Ovary (tissue), 3 donors: ENCODE results near the gene CTNND2.

Experiments
- EP300 ChIP-seq: sonication (generic); formaldehyde crosslinking; IDR thresholded peaks from one replicate; pipeline ENCODE4 v1.6.1; 2017; ENCODE audit warnings: antibody characterized with exemption
- POLR2A ChIP-seq: fragments of 450-650 bp; IDR thresholded peaks from one replicate; pipeline ENCODE4 v1.6.1; 2017; ENCODE audit warnings: antibody characterized with exemption, mild to moderate bottlenecking, moderate library complexity
- TF ChIP-seq, protein P1 (sequence below), 3 donors: fragments of 450-650 bp in 2 of 3; fragments of 200-600 bp in 1 of 3; IDR thresholded peaks; one replicate each; pipeline versions ENCODE4 v1.5.1 to v1.8.0; 2016 to 2022; ENCODE audit warnings: antibody characterized with exemption in 3 of 3, mild to moderate bottlenecking in 1 of 3
- donor health status: DM: no; HTN: no; CAD: no.

DNA sequence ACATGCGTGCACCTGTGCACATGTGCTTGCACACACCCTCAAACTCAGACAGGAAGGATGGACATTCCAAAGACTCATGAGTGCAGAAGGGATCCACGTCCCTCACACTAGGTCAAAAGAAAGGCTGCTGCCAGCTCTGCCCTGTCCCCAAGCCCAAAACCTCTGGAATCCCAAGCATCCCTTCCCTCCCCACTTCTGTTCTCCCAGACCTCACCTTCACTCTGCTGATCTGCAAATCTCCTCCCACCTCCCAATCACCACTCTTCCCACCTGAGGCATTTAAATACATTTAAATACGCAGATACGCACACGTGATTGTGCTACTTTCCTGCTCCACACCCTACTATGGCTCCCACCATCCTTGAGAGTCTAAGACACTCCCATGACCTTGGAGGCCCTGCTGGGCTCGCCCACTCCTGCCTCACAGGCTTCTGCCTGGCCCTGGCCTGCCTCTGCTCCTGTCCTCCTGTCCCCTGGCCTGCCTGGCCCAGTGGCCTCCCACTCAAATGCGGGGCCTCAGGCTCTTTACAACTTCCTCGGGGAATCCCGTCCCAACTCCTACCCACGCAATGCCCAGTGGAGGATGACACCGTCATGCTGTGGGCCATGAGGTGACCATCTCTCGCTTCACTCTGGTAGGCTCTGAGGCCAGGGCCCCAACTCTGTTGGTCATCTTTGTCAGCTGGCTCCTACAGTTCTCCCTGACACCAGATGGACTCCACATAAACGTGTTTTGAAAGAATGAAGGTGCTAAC, 664.8 kb downstream of the CTNND2 start:
- TF ChIP-seq, protein P1, sequence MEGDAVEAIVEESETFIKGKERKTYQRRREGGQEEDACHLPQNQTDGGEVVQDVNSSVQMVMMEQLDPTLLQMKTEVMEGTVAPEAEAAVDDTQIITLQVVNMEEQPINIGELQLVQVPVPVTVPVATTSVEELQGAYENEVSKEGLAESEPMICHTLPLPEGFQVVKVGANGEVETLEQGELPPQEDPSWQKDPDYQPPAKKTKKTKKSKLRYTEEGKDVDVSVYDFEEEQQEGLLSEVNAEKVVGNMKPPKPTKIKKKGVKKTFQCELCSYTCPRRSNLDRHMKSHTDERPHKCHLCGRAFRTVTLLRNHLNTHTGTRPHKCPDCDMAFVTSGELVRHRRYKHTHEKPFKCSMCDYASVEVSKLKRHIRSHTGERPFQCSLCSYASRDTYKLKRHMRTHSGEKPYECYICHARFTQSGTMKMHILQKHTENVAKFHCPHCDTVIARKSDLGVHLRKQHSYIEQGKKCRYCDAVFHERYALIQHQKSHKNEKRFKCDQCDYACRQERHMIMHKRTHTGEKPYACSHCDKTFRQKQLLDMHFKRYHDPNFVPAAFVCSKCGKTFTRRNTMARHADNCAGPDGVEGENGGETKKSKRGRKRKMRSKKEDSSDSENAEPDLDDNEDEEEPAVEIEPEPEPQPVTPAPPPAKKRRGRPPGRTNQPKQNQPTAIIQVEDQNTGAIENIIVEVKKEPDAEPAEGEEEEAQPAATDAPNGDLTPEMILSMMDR (IDR thresholded peaks at IDR 0.05): no peak
- TF ChIP-seq POLR2A: no peak
- no peak for TF ChIP-seq EP300
